HUES48 (cell line): ENCODE measurements around the gene AP4M1.
A peak's percentile ranks its signal among the peaks of the same experiment; 100 is the strongest.
"Not testable (repeated sequence)": the region's sequence is repeated elsewhere in the genome, so short reads cannot be mapped to it uniquely, and the experiment has no call there.

Experiments
- H3K27ac ChIP-seq: one replicate; pipeline ENCODE4 v1.7.0; 2013; ENCODE audit warnings: low read depth, low read length, inconsistent platforms
- H3K27me3 ChIP-seq: 2 replicates; pipeline ENCODE4 v1.6.1; 2013; ENCODE audit warnings: mild to moderate bottlenecking, low read length; ENCODE audit not compliant: control insufficient read depth, insufficient read depth
- H3K36me3 ChIP-seq: 2 replicates; pipeline ENCODE4 v1.6.1; 2013; ENCODE audit warnings: low read length; ENCODE audit not compliant: control insufficient read depth, insufficient read depth
- H3K4me1 ChIP-seq: 2 replicates; pipeline ENCODE4 v1.6.1; 2013; ENCODE audit warnings: mild to moderate bottlenecking, low read length; ENCODE audit not compliant: control insufficient read depth, insufficient read depth
- H3K4me3 ChIP-seq: 2 replicates; pipeline ENCODE4 v1.5.1; 2013; ENCODE audit warnings: mild to moderate bottlenecking, low read depth, low read length
- H3K9ac ChIP-seq: 2 replicates; pipeline ENCODE4 v1.6.1; 2013; ENCODE audit warnings: mild to moderate bottlenecking, low read depth, low read length, moderate library complexity
- H3K9me3 ChIP-seq: 2 replicates; pipeline ENCODE4 v1.6.1; 2013; ENCODE audit warnings: low read length; ENCODE audit not compliant: control insufficient read depth, insufficient read depth

AP4M1 gene

GRCh38 chr7:100124301-100125230, 23.1 kb downstream of the AP4M1 start:
- no peaks in the 10 kb centered on the region for H3K9me3 ChIP-seq
- peaks cover 9% of the 10 kb centered on the region for H3K36me3 ChIP-seq
- peaks cover 13% of the 10 kb centered on the region for H3K27me3 ChIP-seq
- no peak overlapping the region for H3K9ac ChIP-seq
- H3K4me1 ChIP-seq = peaks cover 9% of the 10 kb centered on the region
- no peak overlapping the region for H3K4me3 ChIP-seq
- no peak overlapping the region for H3K27ac ChIP-seq

- H3K4me3 ChIP-seq = peak overlapping the region; percentile 91
- peak overlapping the region; percentile 85 for H3K9ac ChIP-seq
- H3K27me3 ChIP-seq = peaks cover 13% of the 10 kb centered on the region
- H3K9me3 ChIP-seq = no peaks in the 10 kb centered on the region
- peaks cover 9% of the 10 kb centered on the region for H3K36me3 ChIP-seq
- no peaks in the 10 kb centered on the region for H3K4me1 ChIP-seq
- H3K27ac ChIP-seq = peak overlapping the region; percentile 99
These were observed 24.9 kb downstream of the AP4M1 start for GRCh38 chr7:100126239-100126930.

- peak within 1 kb of the TSS; percentile 85 for H3K9ac ChIP-seq
- H3K27me3 ChIP-seq = peaks cover 13% of the 10 kb centered on the region
- peak within 1 kb of the TSS; percentile 99 for H3K27ac ChIP-seq
- H3K4me3 ChIP-seq = peak within 1 kb of the TSS; percentile 91
- H3K9me3 ChIP-seq = no peaks in the 10 kb centered on the region
- H3K36me3 ChIP-seq = peaks cover 9% of the 10 kb centered on the region
- H3K4me1 ChIP-seq = no peaks in the 10 kb centered on the region
These were observed 25.8 kb downstream of the AP4M1 start, which contains the start of gene MBLAC1 for GRCh38 chr7:100126931-100127865. TSS of gene MBLAC1 (plus strand) at chr7:100126967. CDS start at chr7:100127396, 429 bp downstream.

- Histone ChIP-seq H3K4me3 (peak overlapping the region; percentile 91), H3K9me3 (no peaks in the 10 kb centered on the region), H3K4me1 (no peaks in the 10 kb centered on the region), H3K27ac (no peak overlapping the region), H3K36me3 (peaks cover 9% of the 10 kb centered on the region), H3K27me3 (peaks cover 13% of the 10 kb centered on the region), H3K9ac (no peak overlapping the region)
These were observed 26.6 kb downstream of the AP4M1 start for GRCh38 chr7:100127866-100128636.

GRCh38 chr7:100128637-100128963, 27.2 kb downstream of the AP4M1 start:
- H3K36me3 ChIP-seq = peaks cover 9% of the 10 kb centered on the region
- no peaks in the 10 kb centered on the region for H3K9me3 ChIP-seq
- H3K4me1 ChIP-seq = no peaks in the 10 kb centered on the region
- no peak overlapping the region for H3K27ac ChIP-seq
- H3K9ac ChIP-seq = no peak overlapping the region
- H3K4me3 ChIP-seq = no peak overlapping the region
- peaks cover 13% of the 10 kb centered on the region for H3K27me3 ChIP-seq

GRCh38 chr7:100130220-100130607, 28.8 kb downstream of the AP4M1 start:
- H3K4me1 ChIP-seq, H3K9ac ChIP-seq: not testable (repeated sequence)
- H3K27me3 ChIP-seq = peaks cover 13% of the 10 kb centered on the region

GRCh38 chr7:100130608-100131453, 29.4 kb downstream of the AP4M1 start:
- Histone ChIP-seq H3K36me3 (no peaks in the 10 kb centered on the region), H3K27me3 (peaks cover 13% of the 10 kb centered on the region), H3K27ac (peak overlapping the region; percentile 21), H3K9me3 (no peaks in the 10 kb centered on the region), H3K4me3 (0 out of 2 replicates have a peak overlapping the region, but pooled peaks have one; percentile 36), H3K4me1 (no peaks in the 10 kb centered on the region), H3K9ac (no peak overlapping the region)

More at GRCh38 chr7:100130220-100130607, 28.8 kb downstream of the AP4M1 start:
- H3K9me3 ChIP-seq, H3K4me3 ChIP-seq, H3K36me3 ChIP-seq, H3K27ac ChIP-seq: not testable (repeated sequence)

GRCh38 chr7:100132126-100132525, 30.7 kb downstream of the AP4M1 start:
- H3K27me3 ChIP-seq = peaks cover 13% of the 10 kb centered on the region
- no peaks in the 10 kb centered on the region for H3K36me3 ChIP-seq
- no peaks in the 10 kb centered on the region for H3K9me3 ChIP-seq
- no peaks in the 10 kb centered on the region for H3K4me1 ChIP-seq
- no peak overlapping the region for H3K27ac ChIP-seq
- H3K4me3 ChIP-seq = no peak overlapping the region
- no peak overlapping the region for H3K9ac ChIP-seq

- no peak overlapping the region for H3K27ac ChIP-seq
- no peaks in the 10 kb centered on the region for H3K4me1 ChIP-seq
- no peak overlapping the region for H3K4me3 ChIP-seq
- no peaks in the 10 kb centered on the region for H3K36me3 ChIP-seq
- H3K27me3 ChIP-seq = peaks cover 11% of the 10 kb centered on the region
- H3K9me3 ChIP-seq = no peaks in the 10 kb centered on the region
- H3K9ac ChIP-seq = no peak overlapping the region
These were observed 31.3 kb downstream of the AP4M1 start for GRCh38 chr7:100132697-100133151.
